LHCN-M2 (cell line): ENCODE measurements around the gene MUC6. TPM values are rescaled to one million over a fixed set of nuclear protein-coding genes. Genes with fewer than 3 reads are reported as not detected.

Source experiments
- DNase-seq: peaks from one replicate; pipeline ENCODE4 v3.0.0-alpha.2; 2012; ENCODE audit warnings: low read depth
- total RNA-seq: library from RNA; depleted of rRNA; stranded (reverse); fragments of >200 nt; gene quantifications from 2 replicates; pipeline ENCODE4 v1.2.3, GENCODE V29; 2014

Gene MUC6
- total RNA-seq, 1 experiment from 2014 or later: not detected

GRCh38 chr11:1051356-1052132 lies 15.0 kb upstream of the MUC6 start:
- no peak for DNase-seq

DNA sequence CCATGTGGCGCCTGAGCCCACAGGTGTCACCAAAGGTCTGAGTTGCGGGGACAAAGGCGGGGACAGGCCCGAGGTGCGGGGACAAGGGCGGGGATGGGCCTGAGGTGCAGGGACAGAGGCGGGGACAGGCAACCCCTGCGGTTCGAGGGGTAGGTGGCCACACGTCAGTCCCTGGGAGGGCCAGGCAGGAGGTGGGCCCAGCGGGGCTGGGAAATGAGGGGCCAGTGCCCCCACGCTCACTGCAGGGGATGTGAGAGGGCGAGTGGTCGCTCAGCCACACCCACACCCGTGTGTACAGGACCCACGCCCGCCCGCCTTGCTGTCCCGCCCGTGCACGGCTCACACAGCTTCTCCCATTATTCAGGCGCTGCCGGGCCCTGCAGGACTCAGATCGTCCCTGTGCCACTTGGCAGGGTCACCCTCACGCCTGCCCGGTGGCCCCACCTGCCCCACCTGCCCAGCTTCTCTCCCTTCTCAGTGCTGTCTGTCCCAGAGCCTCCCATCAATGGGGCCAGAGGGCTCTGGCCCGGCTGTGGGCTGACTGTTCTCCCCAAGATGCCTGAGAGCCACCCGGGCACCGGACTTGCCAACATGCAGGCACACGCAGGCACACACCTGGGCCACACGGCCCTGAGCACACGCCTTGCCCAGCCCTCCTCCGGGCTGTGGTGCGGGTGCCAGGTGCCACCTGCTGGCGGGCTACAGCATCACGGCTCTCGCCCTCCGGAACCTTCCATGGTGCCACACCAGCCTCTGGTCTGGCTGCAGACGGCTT lies 14.2 kb upstream of the MUC6 start:
- peak; percentile 38 for DNase-seq

GRCh38 chr11:1049911-1050580 lies 13.5 kb upstream of the MUC6 start:
- DNase-seq: no peak

GRCh38 chr11:1049431-1049891 lies 12.9 kb upstream of the MUC6 start:
- no peak for DNase-seq

DNA sequence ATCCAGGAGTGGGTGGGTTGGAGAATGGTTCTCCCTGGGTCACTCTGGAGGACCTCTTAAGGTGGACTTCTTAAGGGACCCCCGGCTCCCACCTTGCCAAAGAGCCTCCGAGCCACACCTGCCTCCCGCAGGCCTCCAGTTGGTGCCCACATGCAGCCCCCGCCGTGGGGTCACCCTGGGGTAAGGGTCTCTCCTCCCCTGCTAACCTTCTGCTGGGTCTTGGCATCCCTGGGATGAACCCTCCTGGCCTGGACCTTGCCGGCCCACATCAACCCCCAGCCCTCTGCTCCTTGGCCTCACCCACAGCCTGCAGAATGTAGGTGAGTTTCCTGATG lies 12.5 kb upstream of the MUC6 start:
- no peak for DNase-seq

GRCh38 chr11:1048375-1049070 lies 12.0 kb upstream of the MUC6 start:
- no peak for DNase-seq

DNA sequence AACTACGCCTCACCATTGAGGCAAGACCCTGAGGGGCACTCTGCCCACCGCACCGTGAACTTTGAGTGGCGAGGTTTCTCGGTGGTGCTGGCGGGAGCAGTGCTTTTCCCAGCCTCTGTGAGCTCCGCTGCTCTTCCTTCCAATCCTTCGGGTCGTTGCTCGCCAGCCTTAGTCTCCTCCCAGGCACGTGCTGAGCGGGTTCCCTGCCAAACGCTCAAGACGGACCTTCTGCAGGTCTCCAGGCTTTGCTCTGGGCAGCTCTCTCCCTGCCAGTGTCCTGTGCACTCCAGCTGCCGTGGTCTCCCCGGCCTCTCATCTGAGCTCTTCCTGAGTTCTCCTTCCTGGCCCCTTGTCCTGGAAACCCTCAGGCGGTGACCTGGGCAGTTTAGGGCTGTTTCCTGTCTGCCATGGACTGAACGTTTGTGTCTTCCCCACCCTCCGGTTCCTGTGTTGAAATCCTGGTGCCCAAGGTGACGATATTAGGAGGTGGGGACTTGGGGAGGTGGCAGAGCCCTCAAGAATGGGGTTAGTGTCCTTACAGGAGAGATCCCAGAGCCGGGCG lies 11.2 kb upstream of the MUC6 start:
- no peak for DNase-seq

- DNase-seq: no peak
These were observed 7.6 kb upstream of the MUC6 start for GRCh38 chr11:1044160-1044559.

DNA sequence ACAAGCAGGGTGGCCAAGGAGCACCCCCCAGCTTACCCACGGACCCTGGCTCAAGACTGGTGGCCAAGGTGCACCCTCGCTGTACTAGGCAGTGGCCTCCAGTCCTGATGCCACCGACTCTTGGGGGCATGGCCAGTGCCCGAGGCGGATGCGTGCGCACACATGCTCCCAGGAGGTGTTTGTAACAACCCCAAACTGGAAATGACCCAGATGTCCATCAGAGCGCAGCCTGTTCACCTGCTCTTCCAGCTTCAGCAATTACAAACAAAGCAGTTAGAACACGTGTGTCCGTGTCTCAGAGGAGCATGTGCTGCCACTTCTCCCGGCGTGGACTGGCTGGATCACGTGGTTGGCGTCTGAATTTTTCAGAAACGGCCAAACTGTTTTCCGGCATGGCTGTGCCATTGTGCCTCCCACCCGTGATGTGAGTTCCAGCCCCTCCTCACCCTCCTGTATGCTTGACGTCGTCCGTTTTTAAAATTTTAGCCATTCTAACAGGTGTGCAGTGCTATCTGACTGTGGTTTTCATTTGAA lies 7.1 kb upstream of the MUC6 start:
- no peak for DNase-seq

DNA sequence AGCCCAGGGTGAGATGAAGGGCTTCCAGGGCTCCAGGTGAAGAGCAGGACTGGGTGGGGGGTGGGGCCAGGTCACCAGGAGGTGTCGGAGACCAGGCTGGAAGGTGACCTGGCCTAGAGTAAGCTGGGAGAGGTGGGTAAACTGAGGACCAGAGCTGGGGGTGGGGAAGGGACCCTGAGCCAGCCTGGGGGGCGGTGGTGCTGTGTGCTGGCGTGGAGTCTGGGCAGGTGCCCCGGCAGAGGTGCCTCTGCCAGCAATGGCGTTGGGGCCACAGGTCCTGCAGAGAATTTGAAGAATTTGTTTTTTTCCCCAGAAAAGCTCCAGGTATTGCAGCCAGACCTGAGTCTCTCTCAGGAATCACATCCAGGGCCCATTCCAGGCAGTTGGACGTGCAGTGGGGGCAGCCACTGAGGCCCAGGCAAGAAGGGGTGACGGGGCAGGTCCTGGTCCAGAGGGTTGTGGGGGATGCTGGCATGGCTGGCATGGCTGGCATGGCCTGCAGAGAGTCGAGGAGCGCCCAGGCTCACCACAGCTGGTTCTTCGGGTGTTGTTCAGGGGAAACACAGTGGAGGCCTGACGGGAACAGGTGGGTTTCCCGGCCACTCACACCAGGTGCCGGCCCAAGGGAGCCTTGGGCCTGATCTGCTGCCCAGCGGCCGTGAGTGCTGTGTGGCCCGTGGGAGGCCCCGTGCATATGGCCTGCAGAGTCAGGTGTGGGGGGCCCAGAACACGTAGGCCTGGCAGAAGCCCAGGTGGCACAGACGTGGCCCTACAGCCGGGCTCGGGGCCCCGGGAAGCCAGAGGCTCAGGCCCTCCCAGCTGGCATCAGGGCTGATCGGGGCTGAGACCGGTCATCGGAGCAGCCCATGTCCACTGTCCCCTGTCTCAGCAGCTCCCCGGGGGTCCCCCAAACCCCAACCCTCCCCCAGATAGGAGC lies 6.4 kb upstream of the MUC6 start:
- DNase-seq: no peak

DNA sequence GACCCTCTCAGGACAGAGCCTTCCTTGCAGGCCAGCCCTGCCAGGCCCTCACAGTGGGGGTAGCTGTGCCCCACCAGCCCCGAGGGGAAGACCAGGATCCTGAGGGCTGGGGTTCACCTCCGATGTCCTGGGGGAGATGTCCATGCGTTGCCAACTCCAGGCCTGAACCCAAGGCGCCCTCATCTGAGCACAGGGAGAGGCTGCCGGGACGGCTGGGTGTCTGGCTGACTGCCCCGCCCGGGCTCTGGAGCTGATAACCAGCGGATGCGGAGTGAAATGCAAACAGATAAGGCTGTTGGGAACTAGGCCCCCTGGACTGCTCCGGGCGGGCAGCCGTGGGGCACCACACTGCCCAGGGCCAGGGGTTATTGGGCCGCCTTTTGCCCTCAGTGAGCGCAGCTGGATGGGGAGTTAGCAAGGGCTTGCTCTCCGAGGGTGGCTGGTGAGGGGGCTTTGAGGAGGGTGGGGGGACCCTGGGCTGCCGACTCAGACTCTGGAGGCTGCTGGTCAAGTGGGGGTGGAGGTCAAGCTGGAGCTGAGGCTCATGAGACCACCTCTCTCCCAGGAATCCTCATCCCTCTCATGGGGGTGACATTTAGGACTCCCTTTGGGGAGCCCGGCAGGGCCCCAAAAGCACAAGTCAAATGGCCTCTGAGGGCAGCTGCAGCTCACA lies 5.6 kb upstream of the MUC6 start:
- no peak for DNase-seq

GRCh38 chr11:1041471-1041870 lies 5.0 kb upstream of the MUC6 start:
- DNase-seq: no peak

DNA sequence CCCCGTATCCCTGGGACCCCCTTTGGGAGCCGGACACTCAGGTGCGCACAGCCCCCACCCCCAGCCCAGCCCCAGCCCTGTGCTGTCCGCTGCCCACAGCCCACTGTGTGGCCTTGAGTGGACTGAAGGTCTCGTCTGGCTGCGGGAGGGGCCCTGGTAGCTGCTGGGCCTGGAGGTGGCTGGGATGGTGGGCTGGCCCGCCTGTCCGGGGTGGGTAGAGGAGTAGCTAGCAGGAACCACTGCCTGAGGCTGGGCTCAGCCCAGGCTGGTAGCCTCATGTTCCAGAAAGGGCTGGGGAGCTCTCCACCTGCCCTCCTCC lies 4.6 kb upstream of the MUC6 start:
- DNase-seq: no peak

DNA sequence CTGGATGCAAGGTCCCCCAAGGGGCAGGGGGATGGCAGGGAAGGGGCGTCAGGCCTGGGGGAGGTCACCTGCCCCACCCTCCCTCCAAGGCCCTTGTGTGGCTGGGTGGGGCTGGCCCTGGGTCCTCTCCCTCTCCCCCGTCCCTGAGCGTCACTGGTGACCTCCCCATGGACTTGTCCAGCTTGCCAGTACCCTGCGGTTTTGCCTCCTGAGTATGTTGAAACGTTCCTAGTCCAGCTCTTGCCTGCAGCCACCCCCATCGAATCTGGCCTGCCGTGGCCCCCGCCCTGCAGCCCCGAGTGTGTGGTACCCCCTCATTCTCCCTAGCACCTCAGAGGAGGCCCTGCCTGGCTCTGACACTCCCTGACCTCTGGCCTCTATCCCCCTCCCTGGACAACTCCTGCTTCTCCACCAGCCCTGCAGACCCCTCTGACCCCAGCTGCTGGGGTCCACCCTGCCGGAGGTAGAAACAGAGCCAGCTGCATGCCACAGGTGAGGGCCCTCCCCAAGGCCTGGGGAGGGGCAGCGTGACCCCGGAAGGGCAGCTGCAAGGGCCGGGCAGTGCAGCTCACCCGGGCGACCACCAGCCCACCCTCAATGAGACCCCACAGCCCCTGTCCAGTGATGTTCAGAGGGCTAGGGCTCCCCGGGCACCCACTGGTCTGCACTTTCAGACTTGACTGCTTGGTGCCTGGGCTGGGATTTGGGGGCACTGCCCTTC lies 4.1 kb upstream of the MUC6 start:
- no peak for DNase-seq

DNA sequence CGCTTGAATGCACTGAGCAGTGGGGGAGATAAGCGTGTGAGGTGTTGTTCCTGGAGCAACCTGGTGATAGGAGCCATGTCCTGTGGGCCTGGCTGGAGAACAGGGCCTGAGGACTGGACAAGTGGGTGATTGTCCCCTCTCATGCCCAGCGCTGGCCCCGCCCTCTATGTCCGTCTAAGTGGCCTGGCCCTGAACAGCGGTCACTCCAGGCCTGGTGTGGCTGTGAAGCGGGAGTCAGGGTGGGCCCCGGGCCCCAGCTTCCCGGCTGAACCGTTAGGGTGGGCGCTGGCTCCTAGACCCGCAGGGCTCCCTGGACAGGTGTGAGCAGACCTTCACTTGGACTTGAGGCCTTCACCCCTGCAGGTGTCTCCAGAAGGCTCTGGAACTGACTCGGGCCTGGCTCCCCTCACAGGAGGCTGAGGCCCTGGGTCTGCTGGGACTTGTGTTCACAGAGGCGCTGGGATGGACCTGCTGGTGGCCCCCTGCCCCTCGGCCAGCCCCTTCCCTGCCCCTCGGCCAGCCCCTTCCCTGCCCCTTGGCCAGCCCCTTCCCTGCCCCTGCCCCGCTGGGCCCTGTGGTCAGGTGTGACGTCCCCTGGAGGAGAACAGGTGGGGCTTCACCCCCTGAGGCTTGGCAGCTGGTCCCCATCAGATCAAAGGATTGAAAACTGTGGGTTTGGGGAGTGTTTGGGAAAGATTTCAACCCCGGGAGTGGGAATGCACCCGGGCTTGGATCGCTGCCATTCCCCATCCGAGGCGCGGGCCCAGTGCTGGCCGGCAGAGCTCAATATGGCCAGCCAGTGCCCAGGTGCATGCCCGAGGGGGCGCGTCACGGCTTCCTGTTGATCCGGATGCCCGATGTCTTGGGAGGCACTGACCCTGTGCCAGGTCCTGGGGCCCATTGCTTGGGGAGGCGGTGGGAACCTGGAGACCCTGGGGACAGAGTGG lies 3.2 kb upstream of the MUC6 start:
- DNase-seq: no peak

GRCh38 chr11:1038921-1039320 lies 2.4 kb upstream of the MUC6 start:
- DNase-seq: no peak

DNA sequence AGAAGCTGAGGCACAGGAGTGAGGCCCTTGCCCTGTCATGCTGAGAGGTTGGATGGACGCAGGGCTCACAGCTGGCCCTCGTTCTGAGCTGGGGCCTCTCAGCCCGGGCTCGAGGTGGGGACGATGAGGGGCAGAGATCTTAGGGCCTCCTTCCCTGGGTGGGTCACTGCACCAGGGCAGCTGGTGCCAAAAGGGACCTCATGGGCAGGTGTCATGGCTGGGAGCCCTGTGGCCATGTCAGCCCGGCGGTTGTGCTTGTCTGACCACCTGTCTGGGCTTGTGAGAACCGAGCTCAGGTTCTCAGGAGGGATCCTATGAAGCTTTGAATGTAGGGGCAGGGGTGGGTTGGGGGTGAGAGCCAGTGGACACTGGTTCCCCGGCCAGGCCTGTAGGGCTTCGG lies 1.8 kb upstream of the MUC6 start:
- DNase-seq: no peak

DNA sequence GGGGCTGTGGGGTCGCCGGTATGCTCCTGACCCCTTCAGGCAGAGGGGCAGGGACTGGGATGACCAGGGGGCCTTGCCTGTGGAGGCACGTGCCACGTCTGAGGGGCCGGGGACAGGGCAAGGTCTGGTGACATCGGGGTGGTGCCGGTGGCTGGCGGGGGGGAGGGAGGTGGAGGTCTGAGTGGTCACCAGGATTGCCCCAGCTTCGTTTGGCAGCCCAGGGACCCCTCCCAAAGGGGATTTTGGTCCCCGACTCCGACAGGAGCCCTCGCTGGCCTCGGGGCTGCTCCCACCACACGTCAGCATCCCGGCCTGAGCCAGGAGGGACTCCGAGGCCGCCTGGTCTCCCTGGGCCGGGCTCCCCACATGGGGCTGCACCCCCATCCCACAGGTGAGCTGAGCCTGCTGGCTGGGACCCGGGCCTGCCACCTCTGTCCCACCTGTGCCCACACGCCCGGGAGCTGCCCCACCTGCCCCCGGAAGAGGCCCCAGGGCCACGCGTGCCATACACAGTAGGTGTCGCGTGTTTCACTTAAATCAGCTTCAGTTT lies 1.1 kb upstream of the MUC6 start:
- DNase-seq: no peak
